Fibroblast of lung (primary cell): Measurements from ENCODE around the gene FMO4. TPM values are rescaled to one million over a fixed set of nuclear protein-coding genes. Genes with fewer than 3 reads are reported as not detected.
A peak's percentile ranks its signal among the peaks of the same experiment; 100 is the strongest.
"Not testable (repeated sequence)": the region's sequence is repeated elsewhere in the genome, so short reads cannot be mapped to it uniquely, and the experiment has no call there.

Experiments used
- DNase-seq, 2 donors: peaks; one replicate each; pipeline versions ENCODE4 v3.0.0 to v3.0.0-alpha.2; 2010; ENCODE audit warnings: low read depth in 2 of 2
- H2AFZ ChIP-seq: 2 replicates; pipeline ENCODE4 v1.5.1; 2012; ENCODE audit warnings: low read length, control low read depth, inconsistent platforms
- H3K27ac ChIP-seq: 2 replicates; pipeline ENCODE4 v1.5.1; 2011; ENCODE audit warnings: low read length, control low read depth; ENCODE audit not compliant: insufficient read depth
- H3K27me3 ChIP-seq: 2 replicates; pipeline ENCODE4 v1.5.1; 2011; ENCODE audit warnings: mild to moderate bottlenecking, low read length; ENCODE audit not compliant: control insufficient read depth, insufficient read depth
- H3K36me3 ChIP-seq: 2 replicates; pipeline ENCODE4 v1.5.1; 2011; ENCODE audit warnings: low read length; ENCODE audit not compliant: control insufficient read depth, insufficient read depth
- H3K4me1 ChIP-seq: 2 replicates; pipeline ENCODE4 v1.5.1; 2011; ENCODE audit warnings: low read length; ENCODE audit not compliant: control insufficient read depth, insufficient read depth; ENCODE audit errors: extremely low read depth
- H3K4me2 ChIP-seq: 2 replicates; pipeline ENCODE4 v1.5.1; 2011; ENCODE audit warnings: low read length, control low read depth; ENCODE audit not compliant: insufficient read depth; ENCODE audit errors: extremely low read depth
- H3K4me3 ChIP-seq, 4 experiments: fragments of 200-600 bp in 1 of 4; sonication (generic) in 1 of 4; replicated peaks in 1 of 4; 2 replicates each; pipeline ENCODE4 v1.5.1; 2011 to 2016; ENCODE audit warnings: low read length in 4 of 4, low read depth in 3 of 4, mild to moderate bottlenecking in 3 of 4, control low read depth in 2 of 4, inconsistent platforms in 1 of 4, mixed read lengths in 1 of 4; ENCODE audit not compliant: insufficient read depth in 1 of 4; ENCODE audit errors: control extremely low read depth in 1 of 4
- H3K79me2 ChIP-seq: 2 replicates; pipeline ENCODE4 v1.5.1; 2012; ENCODE audit warnings: mild to moderate bottlenecking, low read length, inconsistent platforms; ENCODE audit not compliant: control insufficient read depth, insufficient read depth
- H3K9ac ChIP-seq: 2 replicates; pipeline ENCODE4 v1.5.1; 2011; ENCODE audit warnings: mild to moderate bottlenecking, low read length, control low read depth; ENCODE audit not compliant: insufficient read depth
- H3K9me3 ChIP-seq: 2 replicates; pipeline ENCODE4 v1.5.1; 2012; ENCODE audit warnings: low read depth, low read length; ENCODE audit not compliant: control insufficient read depth, insufficient read depth
- H4K20me1 ChIP-seq: 2 replicates; pipeline ENCODE4 v1.5.1; 2011; ENCODE audit warnings: low read length; ENCODE audit not compliant: control insufficient read depth, insufficient read depth; ENCODE audit errors: extremely low read depth
- EZH2 ChIP-seq: IDR thresholded peaks from 2 replicates; pipeline ENCODE4 v1.5.1; 2012; ENCODE audit warnings: low read length, control low read depth, mild to moderate bottlenecking; ENCODE audit errors: missing control alignments
- polyA plus RNA-seq, 2 donors: library from polyadenylated mRNA; depleted of rRNA in 1 of 2; stranded (reverse) in 1 of 2; unstranded in 1 of 2; fragments of >200 nt; gene quantifications; 2 replicates each; pipeline ENCODE4 v1.2.1, GENCODE V29; 2011 to 2012; ENCODE audit warnings: missing spikeins in 1 of 2
- total RNA-seq: library from RNA; depleted of rRNA; stranded (reverse); fragments of >200 nt; gene quantifications from 2 replicates; pipeline ENCODE4 v1.2.1, GENCODE V29; 2014
- TF ChIP-seq, protein P1 (sequence below), 2 donors: IDR thresholded peaks in 1 of 2; conservative IDR thresholded peaks in 1 of 2; 1 replicate in 1 of 2; 2 replicates in 1 of 2; pipeline ENCODE4 v1.5.1; 2011 to 2012; ENCODE audit warnings: low read length in 2 of 2, control low read depth in 1 of 2, inconsistent platforms in 1 of 2, low read depth in 1 of 2, mild to moderate bottlenecking in 1 of 2

FMO4 gene
- total and polyA plus RNA-seq, 2 donors (not counting 1 experiment from before 2014, with no cell fraction given): 5.5 to 7.3 TPM

- Histone ChIP-seq H3K4me2 (no peak overlapping the region), H3K9me3 (no peaks in the 10 kb centered on the region), H3K27ac (no peak overlapping the region), H3K27me3 (no peaks in the 10 kb centered on the region), H2AFZ (no peak overlapping the region), H3K9ac (no peak overlapping the region), H3K79me2 (no peaks in the 10 kb centered on the region), H3K4me1 (no peaks in the 10 kb centered on the region), H3K4me3 (no peak overlapping the region), H3K36me3 (no peaks in the 10 kb centered on the region), H4K20me1 (no peaks in the 10 kb centered on the region)
- TF ChIP-seq EZH2: no peak
- TF ChIP-seq, protein P1, sequence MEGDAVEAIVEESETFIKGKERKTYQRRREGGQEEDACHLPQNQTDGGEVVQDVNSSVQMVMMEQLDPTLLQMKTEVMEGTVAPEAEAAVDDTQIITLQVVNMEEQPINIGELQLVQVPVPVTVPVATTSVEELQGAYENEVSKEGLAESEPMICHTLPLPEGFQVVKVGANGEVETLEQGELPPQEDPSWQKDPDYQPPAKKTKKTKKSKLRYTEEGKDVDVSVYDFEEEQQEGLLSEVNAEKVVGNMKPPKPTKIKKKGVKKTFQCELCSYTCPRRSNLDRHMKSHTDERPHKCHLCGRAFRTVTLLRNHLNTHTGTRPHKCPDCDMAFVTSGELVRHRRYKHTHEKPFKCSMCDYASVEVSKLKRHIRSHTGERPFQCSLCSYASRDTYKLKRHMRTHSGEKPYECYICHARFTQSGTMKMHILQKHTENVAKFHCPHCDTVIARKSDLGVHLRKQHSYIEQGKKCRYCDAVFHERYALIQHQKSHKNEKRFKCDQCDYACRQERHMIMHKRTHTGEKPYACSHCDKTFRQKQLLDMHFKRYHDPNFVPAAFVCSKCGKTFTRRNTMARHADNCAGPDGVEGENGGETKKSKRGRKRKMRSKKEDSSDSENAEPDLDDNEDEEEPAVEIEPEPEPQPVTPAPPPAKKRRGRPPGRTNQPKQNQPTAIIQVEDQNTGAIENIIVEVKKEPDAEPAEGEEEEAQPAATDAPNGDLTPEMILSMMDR (conservative IDR thresholded peaks at IDR 0.05 in 1 of 2, IDR thresholded peaks at IDR 0.05 in 1 of 2; ENCODE audit: low read depth in 1 of 2, low read length in 2 of 2): no peak
- no peak for DNase-seq
Measured at GRCh38 chr1:171352554-171352953, 38.6 kb downstream of the FMO4 start.

- TF ChIP-seq EZH2: no peak
- TF ChIP-seq, protein P1 (conservative IDR thresholded peaks at IDR 0.05 in 1 of 2, IDR thresholded peaks at IDR 0.05 in 1 of 2; ENCODE audit: low read depth in 1 of 2, low read length in 2 of 2): no peak
- no peak overlapping the region for H3K27ac ChIP-seq
- peak in 1 of 2 donors; percentile 66 for DNase-seq
- H3K27me3 ChIP-seq: no peaks in the 10 kb centered on the region
- no peaks in the 10 kb centered on the region for H4K20me1 ChIP-seq
- H3K9ac ChIP-seq: no peak overlapping the region
- H3K4me3 ChIP-seq: no peak overlapping the region
- H3K79me2 ChIP-seq: no peaks in the 10 kb centered on the region
- no peaks in the 10 kb centered on the region for H3K9me3 ChIP-seq
- no peaks in the 10 kb centered on the region for H3K4me1 ChIP-seq
- H3K4me2 ChIP-seq: no peak overlapping the region
- H2AFZ ChIP-seq: no peak overlapping the region
- H3K36me3 ChIP-seq: no peaks in the 10 kb centered on the region
Measured at GRCh38 chr1:171355727-171356126, 41.7 kb downstream of the FMO4 start.

DNA sequence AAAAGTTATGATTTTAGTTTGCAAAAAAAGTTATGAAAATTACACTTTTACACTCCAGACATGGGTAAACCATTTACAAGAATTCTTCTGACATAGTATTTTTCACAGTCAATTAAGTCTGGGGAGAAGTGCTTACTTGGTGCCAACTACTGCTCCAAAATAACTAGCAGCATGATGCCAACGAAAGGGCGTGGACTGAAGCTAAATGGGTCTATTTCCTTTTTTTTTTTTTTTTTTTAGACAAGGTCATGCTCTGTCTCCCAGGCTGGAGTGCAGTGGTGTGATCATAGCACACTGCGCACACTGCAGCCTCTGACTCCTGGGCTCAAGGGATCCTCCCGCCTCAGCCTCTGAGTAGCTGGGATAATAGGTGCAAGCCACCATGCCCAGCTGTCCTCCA is 43.2 kb downstream of the FMO4 start:
- no peak for TF ChIP-seq EZH2
- TF ChIP-seq, protein P1 (conservative IDR thresholded peaks at IDR 0.05 in 1 of 2, IDR thresholded peaks at IDR 0.05 in 1 of 2; ENCODE audit: low read depth in 1 of 2, low read length in 2 of 2): no peak
- Histone ChIP-seq H3K9ac (no peak overlapping the region), H3K79me2 (no peaks in the 10 kb centered on the region), H3K4me2 (no peak overlapping the region), H3K4me3 (no peak overlapping the region), H4K20me1 (no peaks in the 10 kb centered on the region), H3K27me3 (no peaks in the 10 kb centered on the region), H3K4me1 (no peaks in the 10 kb centered on the region), H3K9me3 (no peaks in the 10 kb centered on the region), H2AFZ (no peak overlapping the region), H3K36me3 (no peaks in the 10 kb centered on the region), H3K27ac (no peak overlapping the region)
- DNase-seq: no peak

- not testable (repeated sequence) for H3K4me3 ChIP-seq, H3K27me3 ChIP-seq, H3K9me3 ChIP-seq, H4K20me1 ChIP-seq, DNase-seq, H2AFZ ChIP-seq, H3K4me2 ChIP-seq, H3K27ac ChIP-seq, H3K36me3 ChIP-seq, H3K4me1 ChIP-seq, H3K79me2 ChIP-seq, H3K9ac ChIP-seq
Measured at GRCh38 chr1:171359355-171359648, 45.3 kb downstream of the FMO4 start.
